Measurements from ENCODE around the gene NADSYN1. TPM values are rescaled to one million over a fixed set of nuclear protein-coding genes. Genes with fewer than 3 reads are reported as not detected.
"Not testable (repeated sequence)": the region's sequence is repeated elsewhere in the genome, so short reads cannot be mapped to it uniquely, and the experiment has no call there.

The NADSYN1 gene
- total RNA-seq, 1 donor from 2014 or later, result 22.1 TPM

DNA sequence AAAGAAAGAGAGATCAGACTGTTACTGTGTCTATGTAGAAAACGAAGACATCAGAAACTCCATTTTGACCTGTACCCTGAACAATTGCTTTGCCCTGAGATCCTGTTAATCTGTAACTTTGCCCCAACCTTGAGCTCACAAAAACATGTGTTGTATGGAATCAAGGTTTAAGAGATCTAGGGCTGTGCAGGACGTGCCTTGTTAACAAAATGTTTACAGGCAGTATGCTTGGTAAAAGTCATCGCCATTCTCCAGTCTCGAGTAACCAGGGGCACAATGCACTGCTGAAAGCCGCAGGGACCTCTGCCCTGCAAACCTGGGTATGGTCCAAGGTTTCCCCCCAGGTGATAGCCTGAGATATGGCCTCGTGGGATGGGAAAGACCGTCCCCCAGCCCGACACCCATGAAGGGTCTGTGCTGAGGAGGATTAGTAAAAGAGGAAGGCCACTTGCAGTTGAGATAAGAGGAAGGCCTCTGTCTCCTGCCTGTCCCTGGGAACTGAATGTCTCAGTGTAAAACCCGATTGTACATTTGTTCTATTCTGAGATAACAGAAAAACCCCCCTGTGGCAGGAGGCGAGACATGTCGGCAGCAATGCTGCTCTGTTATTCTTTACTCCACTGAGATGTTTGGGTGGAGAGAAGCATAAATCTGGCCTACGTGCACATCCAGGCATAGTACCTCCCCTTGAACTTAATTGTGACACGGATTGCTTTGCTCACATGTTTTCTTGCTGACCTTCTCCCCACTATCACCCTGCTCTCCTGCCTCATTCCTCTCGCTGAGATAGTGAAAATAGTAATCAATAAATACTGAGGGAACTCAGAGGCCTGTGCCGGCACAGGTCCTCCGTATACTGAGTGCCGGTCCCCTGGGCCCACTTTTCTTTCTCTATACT is 82.0 kb downstream of the NADSYN1 start:
- ATAC-seq; DNase-seq (ENCODE audit: missing footprints); intact Hi-C loops (cut with DNase I): not testable (repeated sequence)

GRCh38 chr11:71535825-71536224 is 82.8 kb downstream of the NADSYN1 start:
- ATAC-seq (no peak), DNase-seq (ENCODE audit: missing footprints) (no peak)
- intact Hi-C loops (cut with DNase I), result no loop called here

DNA sequence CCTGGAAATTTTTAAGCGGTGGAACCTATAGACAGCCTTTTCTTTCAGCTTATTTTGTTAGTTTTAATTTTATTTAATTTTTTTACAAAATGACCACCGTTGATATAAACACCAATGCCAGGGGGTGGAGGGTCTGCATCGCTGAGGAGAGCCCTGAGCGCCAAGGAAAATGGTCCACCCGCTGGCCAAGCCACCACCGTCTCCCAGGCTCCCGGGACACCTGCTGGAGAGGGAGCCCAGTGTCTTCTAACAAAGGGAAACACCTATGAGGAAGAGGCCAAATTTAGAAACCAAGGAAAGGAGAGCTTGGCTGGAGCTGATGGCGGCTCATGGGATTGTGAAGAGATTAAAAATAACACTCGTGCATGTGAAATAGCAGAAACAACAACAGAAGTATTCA is 84.5 kb downstream of the NADSYN1 start:
- no peak for DNase-seq (ENCODE audit: missing footprints)
- ATAC-seq, result no peak
- intact Hi-C loops (cut with DNase I), result no loop called here

DNA sequence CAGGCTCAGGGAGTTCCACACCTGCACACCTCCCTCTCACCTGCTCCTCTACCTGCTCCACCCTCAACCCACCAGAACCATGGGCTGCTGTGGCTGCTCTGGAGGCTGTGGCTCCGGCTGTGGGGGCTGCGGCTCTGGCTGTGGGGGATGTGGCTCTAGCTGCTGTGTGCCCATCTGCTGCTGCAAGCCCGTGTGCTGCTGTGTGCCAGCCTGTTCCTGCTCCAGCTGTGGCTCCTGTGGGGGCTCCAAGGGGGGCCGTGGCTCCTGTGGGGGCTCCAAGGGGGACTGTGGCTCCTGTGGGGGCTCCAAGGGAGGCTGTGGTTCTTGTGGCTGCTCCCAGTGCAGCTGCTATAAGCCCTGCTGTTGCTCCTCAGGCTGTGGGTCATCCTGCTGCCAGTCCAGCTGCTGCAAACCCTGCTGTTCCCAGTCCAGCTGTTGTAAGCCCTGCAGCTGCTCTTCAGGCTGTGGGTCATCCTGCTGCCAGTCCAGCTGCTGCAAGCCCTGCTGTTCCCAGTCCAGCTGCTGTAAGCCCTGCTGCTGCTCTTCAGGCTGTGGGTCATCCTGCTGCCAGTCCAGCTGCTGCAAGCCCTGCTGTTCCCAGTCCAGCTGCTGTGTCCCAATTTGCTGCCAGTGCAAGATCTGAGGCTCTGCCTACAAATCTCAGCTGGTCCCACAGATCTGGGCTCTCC is 85.1 kb downstream of the NADSYN1 start, which contains the start of gene KRTAP5-8:
TSS of gene KRTAP5-8 (plus strand) at position 49 of the 689 bp plus-strand sequence. CDS start at position 80, 31 bp downstream.
- ATAC-seq; intact Hi-C loops (cut with DNase I); DNase-seq (ENCODE audit: missing footprints): not testable (repeated sequence)

DNA sequence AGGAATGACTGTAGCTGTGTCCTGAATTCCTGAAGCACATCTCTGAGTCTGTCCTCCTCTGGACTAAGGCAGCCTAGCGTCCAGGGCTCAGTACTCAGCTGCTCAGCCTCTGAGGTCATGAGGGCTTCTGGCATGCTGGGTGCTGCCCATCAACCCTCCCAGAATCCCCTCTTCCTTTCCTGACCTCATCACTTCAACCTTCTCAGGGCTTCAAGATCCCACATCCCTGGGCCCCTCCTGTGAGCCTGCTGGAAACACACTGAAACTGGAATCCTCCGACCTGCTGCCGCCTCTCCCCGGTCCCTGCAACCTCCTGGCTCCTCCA is 85.6 kb downstream of the NADSYN1 start:
- intact Hi-C loops (cut with DNase I), result no loop called here
- DNase-seq (ENCODE audit: missing footprints), result no peak
- ATAC-seq, result no peak

DNA sequence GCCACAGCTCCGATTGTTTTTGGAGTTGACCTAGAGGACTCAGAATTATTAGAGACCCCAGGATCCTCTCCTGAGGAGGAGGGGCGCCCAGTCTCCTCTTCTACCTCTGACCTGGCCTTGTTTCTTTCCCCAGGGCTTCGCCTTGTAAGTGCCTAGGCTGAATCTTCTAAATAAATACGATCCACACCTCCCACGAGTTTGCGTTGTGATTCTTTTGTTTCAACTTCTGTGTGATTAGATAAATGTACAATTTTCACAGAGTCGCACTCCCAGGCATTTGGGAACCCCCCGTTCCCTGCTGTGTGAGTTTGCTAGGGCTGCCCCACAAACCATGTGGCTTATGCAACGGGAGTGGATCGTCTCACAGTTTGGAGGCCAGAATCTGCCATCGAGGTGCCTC is 86.0 kb downstream of the NADSYN1 start:
- ATAC-seq (no peak), DNase-seq (ENCODE audit: missing footprints) (no peak)
- intact Hi-C loops (cut with DNase I), result no loop called here

DNA sequence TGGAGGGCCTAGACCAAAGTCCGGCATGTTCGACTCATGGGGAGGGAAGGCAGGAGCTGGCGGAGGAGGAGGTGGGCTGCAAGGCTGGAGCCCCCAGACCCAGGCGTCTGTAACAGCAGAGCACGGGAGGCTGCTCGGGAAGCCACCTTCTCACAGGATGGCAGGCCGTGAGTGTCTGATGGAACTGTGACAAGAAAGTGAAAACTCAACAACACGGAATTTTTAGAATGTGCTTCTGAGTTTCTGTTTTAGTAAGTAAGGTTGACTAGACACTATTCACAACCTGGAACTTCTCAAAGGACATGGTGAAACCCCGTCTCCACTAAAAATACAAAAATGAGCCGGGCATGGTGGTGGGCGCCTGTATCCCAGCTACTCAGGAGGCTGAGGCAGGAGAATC is 87.0 kb downstream of the NADSYN1 start:
- ATAC-seq; DNase-seq (ENCODE audit: missing footprints); intact Hi-C loops (cut with DNase I): not testable (repeated sequence)

GRCh38 chr11:71540521-71541304 is 87.7 kb downstream of the NADSYN1 start:
- intact Hi-C loops (cut with DNase I); ATAC-seq: not testable (repeated sequence)

DNA sequence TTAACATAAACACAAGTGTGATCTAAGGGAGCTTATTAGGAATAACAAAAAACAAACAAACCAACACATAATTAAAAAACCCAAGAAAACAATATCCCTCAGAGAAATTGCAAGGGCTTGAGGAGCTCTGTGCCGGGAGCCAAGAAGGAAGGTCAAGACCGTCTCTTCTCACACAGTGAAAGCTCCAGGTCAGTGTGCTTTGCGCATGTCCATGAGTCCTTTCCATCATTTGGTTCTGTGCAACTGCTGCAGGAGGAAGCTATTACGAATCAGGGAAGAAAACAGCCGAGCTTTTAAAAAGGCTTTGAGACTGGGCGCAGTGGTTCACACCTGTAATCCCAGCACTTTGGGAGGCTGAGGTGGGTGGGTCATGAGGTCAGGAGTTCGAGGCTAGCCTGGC is 89.4 kb downstream of the NADSYN1 start:
- ATAC-seq (no peak), DNase-seq (ENCODE audit: missing footprints) (no peak)
- intact Hi-C loops (cut with DNase I), result no loop called here

More at GRCh38 chr11:71540521-71541304, 87.7 kb downstream of the NADSYN1 start:
- not testable (repeated sequence) for DNase-seq (ENCODE audit: missing footprints)

- ATAC-seq, result no peak
- DNase-seq (ENCODE audit: missing footprints), result no peak
- intact Hi-C loops (cut with DNase I), result no loop called here
Measured at GRCh38 chr11:71542879-71543777, 90.1 kb downstream of the NADSYN1 start.

DNA sequence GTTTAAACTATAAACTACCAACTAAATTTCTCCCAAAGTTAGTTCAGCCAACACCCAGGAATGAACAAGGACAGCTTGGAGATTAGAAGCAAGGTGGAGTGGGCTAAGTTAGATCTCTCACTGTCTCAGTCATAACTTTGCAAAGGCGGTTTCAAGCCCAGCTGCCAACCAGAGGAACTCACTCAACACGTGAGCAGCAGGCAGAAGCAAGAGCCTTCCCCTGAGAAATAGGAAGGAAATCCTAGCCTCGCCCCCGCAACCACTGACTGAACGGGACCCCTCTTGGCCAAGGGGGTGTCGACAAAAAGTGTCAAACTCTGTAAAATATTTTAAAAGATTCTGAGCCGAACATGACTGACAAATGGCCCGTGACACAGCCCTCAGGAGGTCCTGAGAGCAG is 90.9 kb downstream of the NADSYN1 start:
- intact Hi-C loops (cut with DNase I), result no loop called here
- DNase-seq (ENCODE audit: missing footprints) (no peak), ATAC-seq (no peak)

DNA sequence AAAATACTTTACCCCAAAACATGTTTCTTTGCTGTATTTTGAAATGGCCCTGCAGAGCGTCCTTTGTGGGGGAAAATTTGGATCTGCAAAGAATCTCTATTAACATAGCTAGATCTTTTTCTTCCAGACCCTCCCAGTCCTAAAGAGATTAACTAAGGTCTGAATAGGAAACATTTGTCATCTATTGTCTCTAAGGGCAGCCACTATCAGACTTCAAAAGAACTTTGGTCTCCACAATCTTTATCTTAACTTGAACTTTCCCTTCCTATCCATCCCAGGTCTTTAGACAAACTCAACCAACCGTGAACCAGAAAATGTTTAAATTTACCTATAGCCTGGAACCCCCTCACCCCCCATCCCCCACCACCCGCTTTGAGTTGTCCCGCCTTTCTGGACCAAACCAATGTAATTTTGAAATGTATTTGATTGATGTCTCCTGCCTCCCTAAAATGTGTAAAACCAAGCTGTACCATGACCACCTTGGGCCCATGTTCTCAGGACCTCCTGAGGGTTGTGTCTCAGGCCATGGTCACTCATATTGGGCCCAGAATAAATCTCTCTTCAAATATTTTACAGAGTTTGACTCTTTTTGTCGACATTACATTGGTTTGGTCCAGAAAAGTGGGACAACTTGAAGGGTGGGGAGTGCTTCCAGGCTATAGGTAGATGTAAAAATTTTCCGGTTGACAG is 91.7 kb downstream of the NADSYN1 start:
- intact Hi-C loops (cut with DNase I), result no loop called here
- ATAC-seq, result no peak
- no peak for DNase-seq (ENCODE audit: missing footprints)

DNA sequence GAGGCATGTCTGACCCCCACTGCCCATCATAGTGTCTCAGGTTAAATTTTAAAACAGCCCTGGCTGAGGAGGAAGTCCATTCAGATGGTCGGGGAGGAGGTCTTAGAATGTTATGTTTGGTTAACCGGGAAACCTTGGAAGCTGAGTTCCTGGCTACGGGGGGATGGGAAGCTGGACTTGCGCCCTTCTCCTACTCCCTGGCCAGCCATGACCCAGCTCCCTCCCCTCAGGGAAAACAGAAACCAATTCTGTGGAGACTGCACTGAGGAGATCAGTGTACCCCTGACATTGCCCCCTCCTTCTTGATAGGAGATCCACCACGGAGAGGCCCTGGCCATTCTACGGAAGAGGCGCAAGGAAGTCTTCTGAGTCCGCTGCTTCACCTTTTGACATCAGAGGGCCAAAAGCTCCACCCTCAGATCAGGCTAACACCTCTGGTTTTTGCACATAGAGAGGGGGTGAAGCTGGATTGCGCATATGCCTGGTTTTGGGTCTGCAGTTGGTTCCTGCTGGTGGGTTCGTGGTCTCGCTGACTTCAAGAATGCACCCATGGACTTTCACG is 92.5 kb downstream of the NADSYN1 start:
- intact Hi-C loops (cut with DNase I), result no loop called here
- DNase-seq (ENCODE audit: missing footprints) (no peak), ATAC-seq (no peak)

GRCh38 chr11:71548120-71548519 is 95.1 kb downstream of the NADSYN1 start, which contains the start of gene KRTAP5-9:
KRTAP5-9 (plus strand) TSS chr11:71548420; CDS start chr11:71548658, 238 bp downstream.
- intact Hi-C loops (cut with DNase I), result no loop called here
- ATAC-seq (no peak), DNase-seq (ENCODE audit: missing footprints) (no peak)

DNA sequence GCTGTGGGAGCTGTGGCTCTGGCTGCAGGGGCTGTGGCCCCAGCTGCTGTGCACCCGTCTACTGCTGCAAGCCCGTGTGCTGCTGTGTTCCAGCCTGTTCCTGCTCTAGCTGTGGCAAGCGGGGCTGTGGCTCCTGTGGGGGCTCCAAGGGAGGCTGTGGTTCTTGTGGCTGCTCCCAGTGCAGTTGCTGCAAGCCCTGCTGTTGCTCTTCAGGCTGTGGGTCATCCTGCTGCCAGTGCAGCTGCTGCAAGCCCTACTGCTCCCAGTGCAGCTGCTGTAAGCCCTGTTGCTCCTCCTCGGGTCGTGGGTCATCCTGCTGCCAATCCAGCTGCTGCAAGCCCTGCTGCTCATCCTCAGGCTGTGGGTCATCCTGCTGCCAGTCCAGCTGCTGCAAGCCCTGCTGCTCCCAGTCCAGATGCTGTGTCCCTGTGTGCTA is 95.7 kb downstream of the NADSYN1 start:
- ATAC-seq (no peak), DNase-seq (ENCODE audit: missing footprints) (no peak)
- intact Hi-C loops (cut with DNase I), result no loop called here

Data from Right ventricle myocardium inferior (tissue), 1 donor.